Measurements from ENCODE around the gene SUMO4. TPM values are rescaled to one million over a fixed set of nuclear protein-coding genes. Genes with fewer than 3 reads are reported as not detected.

The SUMO4 gene
- total RNA-seq, 1 donor from 2014 or later = 1.6 TPM

- Histone ChIP-seq H3K4me1 (ENCODE audit: insufficient read depth, low read length) (no peaks in the 10 kb centered on the region), H4K20me1 (ENCODE audit: insufficient read depth, low read length) (peaks cover 65% of the 10 kb centered on the region), H3K9me3 (ENCODE audit: insufficient read depth, low read depth, low read length) (no peaks in the 10 kb centered on the region), H3K79me2 (ENCODE audit: insufficient read depth, low read length) (peaks cover 83% of the 10 kb centered on the region), H3K27ac (ENCODE audit: low read depth, low read length) (no peak overlapping the region), H3K9ac (ENCODE audit: low read length) (no peak overlapping the region), H2AFZ (ENCODE audit: low read depth, low read length) (no peak overlapping the region), H3K36me3 (ENCODE audit: insufficient read depth, low read length) (peaks cover 7% of the 10 kb centered on the region), H3K4me2 (ENCODE audit: low read length) (no peak overlapping the region), H3K4me3 (ENCODE audit: insufficient read depth, low read depth, low read length) (no peak overlapping the region), H3K27me3 (ENCODE audit: insufficient read depth, low read length) (no peaks in the 10 kb centered on the region)
- Mint-ChIP-seq H3K27ac (ENCODE audit: unreplicated experiment) (no peak overlapping the region), H3K36me3 (ENCODE audit: low read depth, unreplicated experiment) (peaks cover 18% of the 10 kb centered on the region), H3K4me1 (ENCODE audit: low read depth, unreplicated experiment) (peaks cover 20% of the 10 kb centered on the region), H3K9me3 (ENCODE audit: unreplicated experiment) (peaks cover 2% of the 10 kb centered on the region), H3K4me3 (ENCODE audit: unreplicated experiment) (no peak overlapping the region), H3K27me3 (ENCODE audit: low read depth, unreplicated experiment) (no peaks in the 10 kb centered on the region)
- DNase-seq (ENCODE audit: low read depth) (peak; percentile 24), FAIRE-seq (no peak)
- TF ChIP-seq CTCF (IDR thresholded peaks at IDR 0.05; ENCODE audit: insufficient read depth, low read depth, low read length) (no peak), EZH2 (IDR thresholded peaks at IDR 0.05; ENCODE audit: insufficient read depth, low read length) (no peak)
These were observed 6.9 kb upstream of the SUMO4 start for GRCh38 chr6:149393002-149393679.

DNA sequence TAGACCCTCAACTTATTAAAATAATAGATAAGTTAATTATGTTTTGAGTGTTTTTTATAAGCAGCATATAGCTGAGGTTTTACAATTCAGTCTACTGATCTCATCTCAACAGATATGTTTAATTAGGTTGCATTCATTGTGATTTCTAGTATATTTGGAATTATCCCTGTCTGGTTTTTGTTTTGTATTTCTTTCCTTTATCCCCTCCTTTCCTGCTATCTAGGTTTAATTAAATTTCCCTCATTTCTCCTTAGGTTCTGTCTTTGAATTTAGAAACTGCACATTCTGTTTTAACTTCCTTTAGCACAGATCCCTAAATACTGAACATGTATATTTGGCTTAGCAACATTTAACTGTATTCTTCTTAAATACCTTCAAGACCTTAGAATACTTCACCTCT lies 4.9 kb upstream of the SUMO4 start:
- TF ChIP-seq CTCF (IDR thresholded peaks at IDR 0.05; ENCODE audit: insufficient read depth, low read depth, low read length) (no peak), EZH2 (IDR thresholded peaks at IDR 0.05; ENCODE audit: insufficient read depth, low read length) (no peak)
- H3K9ac ChIP-seq (ENCODE audit: low read length) = no peak overlapping the region
- H3K9me3 Mint-ChIP-seq (ENCODE audit: unreplicated experiment) = peaks cover 2% of the 10 kb centered on the region
- H2AFZ ChIP-seq (ENCODE audit: low read depth, low read length) = no peak overlapping the region
- DNase-seq (ENCODE audit: low read depth) = no peak
- FAIRE-seq = no peak
- no peak overlapping the region for H3K4me2 ChIP-seq (ENCODE audit: low read length)
- no peak overlapping the region for H3K4me3 Mint-ChIP-seq (ENCODE audit: unreplicated experiment)
- no peaks in the 10 kb centered on the region for H3K27me3 Mint-ChIP-seq (ENCODE audit: low read depth, unreplicated experiment)
- peaks cover 58% of the 10 kb centered on the region for H4K20me1 ChIP-seq (ENCODE audit: insufficient read depth, low read length)
- H3K27me3 ChIP-seq (ENCODE audit: insufficient read depth, low read length) = no peaks in the 10 kb centered on the region
- H3K4me1 Mint-ChIP-seq (ENCODE audit: low read depth, unreplicated experiment) = peaks cover 20% of the 10 kb centered on the region
- no peak overlapping the region for H3K27ac Mint-ChIP-seq (ENCODE audit: unreplicated experiment)
- H3K4me1 ChIP-seq (ENCODE audit: insufficient read depth, low read length) = no peaks in the 10 kb centered on the region
- H3K27ac ChIP-seq (ENCODE audit: low read depth, low read length) = no peak overlapping the region
- peaks cover 74% of the 10 kb centered on the region for H3K79me2 ChIP-seq (ENCODE audit: insufficient read depth, low read length)
- H3K36me3 ChIP-seq (ENCODE audit: insufficient read depth, low read length) = peaks cover 18% of the 10 kb centered on the region
- no peaks in the 10 kb centered on the region for H3K9me3 ChIP-seq (ENCODE audit: insufficient read depth, low read depth, low read length)
- H3K36me3 Mint-ChIP-seq (ENCODE audit: low read depth, unreplicated experiment) = peaks cover 17% of the 10 kb centered on the region
- H3K4me3 ChIP-seq (ENCODE audit: insufficient read depth, low read depth, low read length) = no peak overlapping the region

GRCh38 chr6:149397384-149397783 lies 2.7 kb upstream of the SUMO4 start:
- Histone ChIP-seq H3K9me3 (ENCODE audit: insufficient read depth, low read depth, low read length) (no peaks in the 10 kb centered on the region), H4K20me1 (ENCODE audit: insufficient read depth, low read length) (peaks cover 42% of the 10 kb centered on the region), H3K4me2 (ENCODE audit: low read length) (no peak overlapping the region), H3K4me1 (ENCODE audit: insufficient read depth, low read length) (no peaks in the 10 kb centered on the region), H3K79me2 (ENCODE audit: insufficient read depth, low read length) (peaks cover 54% of the 10 kb centered on the region), H3K36me3 (ENCODE audit: insufficient read depth, low read length) (peaks cover 24% of the 10 kb centered on the region), H3K27me3 (ENCODE audit: insufficient read depth, low read length) (no peaks in the 10 kb centered on the region), H3K27ac (ENCODE audit: low read depth, low read length) (no peak overlapping the region), H3K9ac (ENCODE audit: low read length) (no peak overlapping the region), H3K4me3 (ENCODE audit: insufficient read depth, low read depth, low read length) (no peak overlapping the region), H2AFZ (ENCODE audit: low read depth, low read length) (no peak overlapping the region)
- Mint-ChIP-seq H3K27me3 (ENCODE audit: low read depth, unreplicated experiment) (no peaks in the 10 kb centered on the region), H3K4me1 (ENCODE audit: low read depth, unreplicated experiment) (peaks cover 19% of the 10 kb centered on the region), H3K36me3 (ENCODE audit: low read depth, unreplicated experiment) (peaks cover 20% of the 10 kb centered on the region), H3K9me3 (ENCODE audit: unreplicated experiment) (peaks cover 2% of the 10 kb centered on the region), H3K4me3 (ENCODE audit: unreplicated experiment) (no peak overlapping the region), H3K27ac (ENCODE audit: unreplicated experiment) (no peak overlapping the region)
- no peak for TF ChIP-seq EZH2 (IDR thresholded peaks at IDR 0.05; ENCODE audit: insufficient read depth, low read length)
- no peak for TF ChIP-seq CTCF (IDR thresholded peaks at IDR 0.05; ENCODE audit: insufficient read depth, low read depth, low read length)
- DNase-seq (ENCODE audit: low read depth) (no peak), FAIRE-seq (no peak)

All from astrocyte (in vitro differentiated cells and primary cell).